HG03280 (cell line): Measurements from ENCODE around the gene DDX19B.
"Not testable (repeated sequence)": the region's sequence is repeated elsewhere in the genome, so short reads cannot be mapped to it uniquely, and the experiment has no call there.

ENCODE experiments used
- ATAC-seq: cut with Tn5 transposase; IDR thresholded peaks from one replicate; pipeline ENCODE4 v1.9.1; 2021; ENCODE audit warnings: mild to moderate bottlenecking, moderate library complexity; ENCODE audit not compliant: unreplicated experiment

DDX19B gene

GRCh38 chr16:70287304-70287971 lies 11.5 kb upstream of the DDX19B start:
- not testable (repeated sequence) for ATAC-seq

GRCh38 chr16:70289229-70290094 lies 9.5 kb upstream of the DDX19B start, which contains the start of gene AARS1:
Gene AARS1, minus strand, starts transcription at chr16:70289506. Its CDS starts 6,743 bp downstream, at chr16:70282763.
- ATAC-seq, result peak; percentile 97

DNA sequence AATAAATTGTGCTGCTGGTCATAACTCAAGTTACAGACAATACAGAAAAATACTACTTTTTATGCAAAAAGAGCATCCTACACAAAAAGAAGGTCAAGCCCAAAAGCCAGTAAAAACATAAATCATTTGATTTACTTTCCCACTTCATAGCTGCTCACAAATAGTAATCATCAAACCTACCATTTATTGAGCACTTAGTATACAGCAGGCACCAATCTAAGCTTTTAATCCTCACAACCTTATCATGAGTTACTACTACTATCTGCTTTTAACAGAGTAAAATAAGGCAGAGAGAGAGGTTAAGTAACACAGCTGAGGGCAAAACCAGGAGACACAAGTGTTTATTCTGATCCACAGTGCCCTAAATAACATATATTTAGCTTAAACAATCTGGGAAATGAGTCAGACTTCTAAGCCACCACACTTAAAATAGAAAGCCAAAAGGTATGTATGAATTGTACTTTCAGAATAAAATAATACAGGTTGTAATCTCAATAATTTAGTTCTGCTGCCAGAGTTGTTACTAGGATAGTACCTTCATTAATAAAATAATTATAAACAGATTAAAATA lies 8.0 kb upstream of the DDX19B start:
- ATAC-seq, result no peak

DNA sequence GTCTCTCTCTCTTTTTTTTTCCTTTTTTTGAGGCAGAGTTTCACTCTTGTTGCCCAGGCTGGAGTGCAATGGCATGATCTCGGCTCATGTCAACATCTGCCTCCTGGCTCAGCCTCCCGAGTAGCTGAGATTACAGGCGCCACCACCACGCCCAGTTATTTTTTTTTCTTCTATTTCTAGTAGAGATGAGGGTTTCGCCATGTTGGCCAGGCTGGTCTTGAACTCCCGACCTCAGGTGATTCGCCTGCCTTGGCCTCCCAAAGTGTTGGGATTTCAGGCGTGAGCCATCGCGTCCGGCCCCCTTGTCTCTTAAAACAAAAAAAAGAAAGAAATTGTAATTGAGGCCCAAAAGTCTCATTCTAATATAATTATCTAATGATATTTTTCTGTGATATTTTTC lies 6.8 kb upstream of the DDX19B start:
- ATAC-seq, result not testable (repeated sequence)

GRCh38 chr16:70294385-70295025 lies 4.5 kb upstream of the DDX19B start:
- ATAC-seq, result no peak

- ATAC-seq, result no peak
These were observed 3.4 kb upstream of the DDX19B start for GRCh38 chr16:70295634-70296033.

- ATAC-seq, result no peak
These were observed 2.1 kb downstream of the DDX19B start for GRCh38 chr16:70301121-70301520.

DNA sequence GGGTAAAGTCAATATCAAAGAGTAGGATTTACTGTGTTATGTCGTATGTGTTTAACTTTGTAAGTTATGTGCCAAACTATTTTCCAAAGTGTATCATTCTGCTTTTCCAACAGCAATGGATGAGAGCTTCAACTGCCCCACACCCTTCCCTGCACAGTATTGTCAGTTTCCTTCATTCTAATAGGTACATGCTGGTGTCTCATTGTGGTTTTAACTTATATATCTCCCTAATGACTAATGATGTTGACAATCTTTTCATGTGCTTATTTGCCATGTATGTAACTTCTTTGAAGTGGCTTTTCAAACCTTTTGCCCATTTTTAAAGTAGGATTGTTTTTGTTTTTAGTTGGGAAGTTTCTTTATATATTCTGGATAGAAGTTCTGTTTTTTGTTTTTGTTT lies 3.8 kb downstream of the DDX19B start:
- no peak for ATAC-seq

DNA sequence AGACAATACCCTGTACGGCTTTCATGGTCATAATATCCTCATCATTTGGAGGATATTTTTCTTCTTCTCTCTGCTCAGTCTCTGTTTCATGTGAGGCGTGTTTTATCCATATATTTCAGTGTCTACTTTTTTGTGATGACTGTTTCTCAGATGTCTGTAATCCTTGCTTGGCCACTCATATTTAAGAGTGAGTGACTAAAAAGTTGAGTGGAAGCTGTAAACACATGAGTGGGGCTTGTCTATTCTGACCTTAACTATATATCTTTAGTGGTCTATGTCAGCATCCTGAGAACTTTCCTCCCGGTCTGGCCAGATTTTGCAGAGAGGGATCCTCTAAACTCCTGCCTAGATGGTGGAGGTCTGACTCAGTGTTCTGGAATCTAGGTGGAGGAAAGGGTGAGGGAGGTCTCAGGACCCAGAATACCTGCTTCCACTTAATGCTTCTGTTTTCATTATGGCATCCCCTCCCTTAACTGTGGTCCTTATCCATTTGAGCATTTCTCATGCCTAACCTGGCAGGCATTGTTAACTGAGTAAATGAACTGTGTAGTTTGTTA lies 6.0 kb downstream of the DDX19B start:
- ATAC-seq, result no peak

- no peak for ATAC-seq
These were observed 7.9 kb downstream of the DDX19B start for GRCh38 chr16:70306880-70307279.

GRCh38 chr16:70307726-70308125 lies 8.7 kb downstream of the DDX19B start:
- ATAC-seq, result not testable (repeated sequence)

DNA sequence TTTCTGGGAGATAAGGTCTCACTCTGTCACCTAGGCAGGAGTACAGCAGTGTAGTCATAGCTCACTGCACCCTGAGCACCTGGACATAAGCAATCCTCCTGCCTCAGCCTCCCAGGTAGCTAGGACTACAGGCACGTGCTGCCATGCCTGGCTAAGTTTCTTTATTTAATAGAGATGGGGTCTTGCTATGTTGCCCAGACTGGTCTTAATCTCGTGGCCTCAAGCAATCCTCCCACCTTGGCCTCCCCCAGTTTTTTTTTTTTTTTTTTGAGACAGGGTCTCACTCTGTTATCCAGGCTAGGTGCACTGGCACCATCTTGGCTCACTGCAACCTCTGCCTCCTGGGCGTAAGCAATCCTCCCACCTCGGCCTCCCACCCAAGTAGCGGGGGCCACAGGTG lies 21.1 kb downstream of the DDX19B start:
- ATAC-seq, result no peak

DNA sequence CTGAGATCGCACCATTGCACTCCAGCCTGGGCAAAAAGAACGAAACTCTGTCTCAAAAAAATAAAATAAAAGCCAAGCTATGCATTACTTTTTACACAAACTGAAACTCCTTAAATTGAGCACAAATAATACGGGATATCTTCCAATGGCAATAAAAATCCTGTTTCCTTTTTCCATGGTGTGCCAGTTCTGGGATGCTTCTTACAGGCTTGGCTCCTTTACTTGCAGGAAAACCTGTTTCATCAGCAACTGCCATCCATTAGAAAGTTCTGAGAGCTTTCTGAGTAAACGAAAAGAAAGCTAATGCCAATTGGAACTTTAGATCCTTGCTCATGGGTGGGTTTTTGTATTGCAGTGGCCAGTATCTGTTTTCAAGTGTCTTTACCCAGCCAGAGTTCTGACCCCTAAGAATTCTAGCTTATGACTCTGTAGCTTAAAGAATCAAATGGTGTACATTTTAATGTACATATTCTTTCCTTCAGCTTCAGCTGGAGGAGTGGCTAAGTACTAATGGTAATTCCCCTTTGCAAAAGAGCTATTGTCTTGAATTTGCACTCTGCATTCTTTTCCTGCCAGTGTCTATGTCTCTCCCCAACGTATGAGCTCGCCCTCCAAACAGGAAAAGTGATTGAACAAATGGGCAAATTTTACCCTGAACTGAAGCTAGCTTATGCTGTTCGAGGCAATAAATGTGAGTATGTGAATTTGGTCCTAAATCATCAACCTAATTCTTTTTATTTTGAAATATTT lies 26.2 kb downstream of the DDX19B start:
- no peak for ATAC-seq

DNA sequence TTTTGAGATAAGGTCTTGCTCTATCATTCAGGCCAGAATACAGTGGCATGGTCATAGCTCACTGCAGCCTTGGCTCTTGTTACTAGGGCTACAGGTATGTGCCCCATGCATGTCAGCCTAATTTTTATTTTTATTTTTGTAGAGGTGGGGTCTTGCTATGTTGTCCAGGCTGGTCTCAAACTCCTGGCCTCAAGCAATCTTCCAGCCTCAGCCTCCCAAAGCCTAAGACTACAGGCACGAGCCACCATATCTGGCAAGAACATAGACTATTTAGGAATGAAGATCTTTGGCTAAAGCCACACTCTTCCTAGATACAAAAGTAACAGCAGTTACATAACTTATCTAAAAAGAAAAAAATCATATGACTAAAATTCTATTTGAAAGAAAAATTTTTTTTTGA lies 32.1 kb downstream of the DDX19B start:
- no peak for ATAC-seq

GRCh38 chr16:70331588-70332358 lies 32.8 kb downstream of the DDX19B start:
- ATAC-seq, result no peak

DNA sequence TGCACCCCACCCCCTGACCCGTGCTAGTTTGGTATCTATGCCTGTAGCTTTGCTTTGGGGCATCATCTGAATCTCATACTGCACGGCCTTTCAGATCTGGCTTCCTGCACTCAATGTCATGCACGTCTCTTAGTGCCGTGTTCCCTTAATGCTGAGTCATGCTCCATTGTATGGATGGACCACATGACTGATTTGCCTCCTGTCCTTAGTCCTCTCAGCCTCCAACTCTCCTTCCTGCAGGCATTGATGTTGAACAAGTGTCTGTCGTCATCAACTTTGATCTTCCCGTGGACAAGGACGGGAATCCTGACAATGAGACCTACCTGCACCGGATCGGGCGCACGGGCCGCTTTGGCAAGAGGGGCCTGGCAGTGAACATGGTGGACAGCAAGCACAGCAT lies 33.7 kb downstream of the DDX19B start:
- not testable (repeated sequence) for ATAC-seq

GRCh38 chr16:70337814-70338213 lies 38.8 kb downstream of the DDX19B start:
- no peak for ATAC-seq

GRCh38 chr16:70341600-70341999 lies 42.6 kb downstream of the DDX19B start:
- ATAC-seq, result no peak

DNA sequence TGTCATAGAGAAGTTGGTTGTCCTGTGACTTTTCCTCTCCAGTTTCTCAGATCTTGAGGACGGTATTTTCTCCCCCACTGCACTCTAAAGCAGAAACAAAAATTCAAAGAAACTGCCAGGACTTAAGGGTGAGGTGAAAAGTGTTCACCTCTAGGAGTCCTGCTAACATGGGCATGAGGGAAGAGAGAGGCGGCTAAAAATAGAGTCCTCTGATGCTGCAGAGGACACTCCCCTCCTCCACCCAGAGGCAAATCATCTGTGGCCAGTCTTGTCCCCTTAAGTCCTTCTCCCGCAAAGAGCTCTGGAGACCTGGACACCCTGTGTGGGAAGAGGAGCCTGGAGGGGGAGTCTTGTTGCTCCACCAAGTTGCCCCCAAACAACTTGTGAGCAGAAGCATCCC lies 43.0 kb downstream of the DDX19B start:
- ATAC-seq, result no peak

DNA sequence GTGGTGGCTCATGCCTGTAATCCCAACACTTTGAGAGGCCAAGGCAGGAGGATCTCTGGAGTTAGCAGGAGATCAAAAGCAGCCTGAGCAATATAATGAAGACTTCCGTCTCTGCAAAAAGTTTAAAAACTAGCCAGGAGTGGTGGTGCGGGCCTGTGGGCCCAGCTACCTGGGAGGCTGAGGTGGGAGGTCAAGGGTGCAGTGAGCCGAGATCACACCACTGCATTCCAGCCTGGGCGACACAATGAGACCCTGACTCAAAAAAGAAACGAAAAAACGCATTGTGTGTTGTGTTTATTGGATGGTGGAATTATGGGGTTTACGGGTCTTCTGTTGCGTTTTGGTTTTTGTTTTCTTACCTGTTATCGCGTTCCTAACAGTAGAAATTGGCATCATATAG lies 46.9 kb downstream of the DDX19B start:
- no peak for ATAC-seq
